Stimulated activated naive CD8-positive, alpha-beta T cell treated with anti-CD3 and anti-CD28 coated beads, Interleukin-15, Interleukin-2, amounts not matched to agents 100 ng/mL and 50 ng/mL, for 24 hours (primary cell): ENCODE results near the gene PADI4.

ENCODE experiments used
- H3K27ac Mint-ChIP-seq: one replicate; pipeline ENCODE4 v1.8.0; 2021; ENCODE audit warnings: mild to moderate bottlenecking, mixed read lengths
- H3K27me3 Mint-ChIP-seq: one replicate; pipeline ENCODE4 v1.8.0; 2021; ENCODE audit warnings: mixed read lengths
- H3K36me3 Mint-ChIP-seq: one replicate; pipeline ENCODE4 v1.8.0; 2021; ENCODE audit warnings: low read depth, mixed read lengths
- H3K4me1 Mint-ChIP-seq: one replicate; pipeline ENCODE4 v1.8.0; 2021; ENCODE audit warnings: low read depth, mixed read lengths
- H3K4me3 Mint-ChIP-seq: one replicate; pipeline ENCODE4 v1.8.0; 2021; ENCODE audit warnings: mild to moderate bottlenecking, mixed read lengths
- H3K9me3 Mint-ChIP-seq: one replicate; pipeline ENCODE4 v1.8.0; 2021; ENCODE audit warnings: mixed read lengths

PADI4 gene, protein sequence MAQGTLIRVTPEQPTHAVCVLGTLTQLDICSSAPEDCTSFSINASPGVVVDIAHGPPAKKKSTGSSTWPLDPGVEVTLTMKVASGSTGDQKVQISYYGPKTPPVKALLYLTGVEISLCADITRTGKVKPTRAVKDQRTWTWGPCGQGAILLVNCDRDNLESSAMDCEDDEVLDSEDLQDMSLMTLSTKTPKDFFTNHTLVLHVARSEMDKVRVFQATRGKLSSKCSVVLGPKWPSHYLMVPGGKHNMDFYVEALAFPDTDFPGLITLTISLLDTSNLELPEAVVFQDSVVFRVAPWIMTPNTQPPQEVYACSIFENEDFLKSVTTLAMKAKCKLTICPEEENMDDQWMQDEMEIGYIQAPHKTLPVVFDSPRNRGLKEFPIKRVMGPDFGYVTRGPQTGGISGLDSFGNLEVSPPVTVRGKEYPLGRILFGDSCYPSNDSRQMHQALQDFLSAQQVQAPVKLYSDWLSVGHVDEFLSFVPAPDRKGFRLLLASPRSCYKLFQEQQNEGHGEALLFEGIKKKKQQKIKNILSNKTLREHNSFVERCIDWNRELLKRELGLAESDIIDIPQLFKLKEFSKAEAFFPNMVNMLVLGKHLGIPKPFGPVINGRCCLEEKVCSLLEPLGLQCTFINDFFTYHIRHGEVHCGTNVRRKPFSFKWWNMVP

DNA sequence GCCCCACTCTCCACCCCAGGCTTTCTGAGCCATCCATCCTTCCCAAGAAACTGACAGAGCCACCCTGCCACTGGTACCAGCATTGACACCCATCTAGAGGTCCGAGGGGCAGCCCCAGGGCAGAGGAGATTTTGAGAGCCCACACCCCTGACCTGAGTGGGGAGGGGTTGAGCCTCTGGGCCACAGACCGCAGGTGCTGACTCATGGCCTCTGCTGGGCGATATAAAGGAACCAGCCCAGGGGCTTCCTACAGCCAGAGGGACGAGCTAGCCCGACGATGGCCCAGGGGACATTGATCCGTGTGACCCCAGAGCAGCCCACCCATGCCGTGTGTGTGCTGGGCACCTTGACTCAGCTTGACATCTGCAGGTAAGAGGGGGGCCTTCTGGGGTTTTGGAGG lies at the start of gene PADI4:
TSS of gene PADI4 (plus strand) at position 252 of the 400 bp plus-strand sequence. CDS start at position 278, 26 bp downstream.
- no peaks in the 10 kb centered on the region for H3K36me3 Mint-ChIP-seq
- H3K27ac Mint-ChIP-seq = no peak within 1 kb of the TSS
- no peaks in the 10 kb centered on the region for H3K4me1 Mint-ChIP-seq
- peaks cover 16% of the 10 kb centered on the region for H3K27me3 Mint-ChIP-seq
- no peak within 1 kb of the TSS for H3K4me3 Mint-ChIP-seq
- H3K9me3 Mint-ChIP-seq = peaks cover under 1% of the 10 kb centered on the region

DNA sequence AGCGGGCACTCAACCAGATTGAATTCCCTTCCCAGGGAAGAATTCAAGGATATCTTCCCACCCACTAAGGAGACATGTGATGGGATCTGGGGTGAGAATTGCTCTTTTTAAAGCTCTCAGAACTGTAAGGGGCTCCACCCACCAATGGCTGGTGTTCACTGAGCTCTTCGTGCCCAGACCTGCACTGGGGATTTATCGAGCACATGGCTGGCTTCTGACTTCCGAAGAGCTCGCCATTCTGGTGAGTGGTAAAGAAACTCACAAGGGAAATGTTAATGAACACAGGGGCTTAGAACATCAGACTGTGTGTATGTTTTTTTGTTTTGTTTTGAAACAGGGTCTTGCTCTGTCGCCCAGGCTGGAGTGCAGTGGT lies 49.3 kb upstream of the PADI4 start:
- peaks cover 6% of the 10 kb centered on the region for H3K27me3 Mint-ChIP-seq
- H3K36me3 Mint-ChIP-seq = no peaks in the 10 kb centered on the region
- H3K27ac Mint-ChIP-seq = no peak overlapping the region
- H3K4me3 Mint-ChIP-seq = no peak overlapping the region
- no peaks in the 10 kb centered on the region for H3K4me1 Mint-ChIP-seq
- no peaks in the 10 kb centered on the region for H3K9me3 Mint-ChIP-seq

DNA sequence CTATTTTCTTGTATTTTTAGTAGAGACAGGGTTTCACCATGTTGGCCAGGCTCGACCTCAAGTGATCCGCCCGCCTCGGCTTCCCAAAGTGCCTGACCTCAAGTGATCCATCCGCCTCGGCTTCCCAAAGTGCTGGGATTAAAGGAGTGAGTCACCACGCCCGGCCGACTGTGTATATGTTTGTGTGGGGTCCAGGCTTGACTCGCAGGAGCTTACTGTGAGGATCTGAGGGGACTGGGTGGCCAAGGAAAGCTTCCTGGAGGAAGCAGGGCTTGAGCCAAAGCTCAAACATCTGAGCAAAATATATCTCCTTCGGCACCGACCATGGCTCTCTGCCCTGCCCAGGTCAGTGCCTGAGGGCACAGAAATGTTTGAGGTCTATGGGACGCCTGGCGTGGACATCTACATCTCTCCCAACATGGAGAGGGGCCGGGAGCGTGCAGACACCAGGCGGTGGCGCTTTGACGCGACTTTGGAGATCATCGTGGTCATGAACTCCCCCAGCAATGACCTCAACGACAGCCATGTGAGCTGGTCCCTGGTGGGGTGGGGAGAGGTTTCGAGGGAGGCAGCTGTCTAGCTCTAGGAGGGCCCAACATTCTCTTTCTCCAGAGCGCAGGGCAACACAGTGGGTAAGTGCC lies 48.6 kb upstream of the PADI4 start:
- H3K27ac Mint-ChIP-seq = no peak overlapping the region
- H3K4me1 Mint-ChIP-seq = no peaks in the 10 kb centered on the region
- H3K36me3 Mint-ChIP-seq = no peaks in the 10 kb centered on the region
- peaks cover 6% of the 10 kb centered on the region for H3K27me3 Mint-ChIP-seq
- H3K4me3 Mint-ChIP-seq = no peak overlapping the region
- no peaks in the 10 kb centered on the region for H3K9me3 Mint-ChIP-seq

DNA sequence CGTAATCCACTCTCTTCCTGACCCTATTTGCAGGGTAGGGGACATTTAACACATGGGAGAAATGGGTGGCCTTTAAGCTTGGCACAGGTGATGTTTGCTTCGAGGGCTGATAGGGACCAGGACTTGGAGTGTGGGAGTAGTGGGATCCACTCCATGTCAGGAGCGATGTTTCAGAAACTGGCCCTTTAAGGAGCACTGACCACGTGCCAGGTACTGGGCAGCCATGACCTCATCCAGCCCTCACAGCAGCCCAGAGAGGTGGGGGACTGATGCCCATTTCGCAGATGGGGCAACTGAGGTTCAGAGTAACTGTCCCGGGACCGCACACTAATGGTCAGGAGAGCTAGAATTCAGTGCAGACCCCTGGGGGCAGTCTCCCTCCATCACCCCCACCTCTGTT lies 47.7 kb upstream of the PADI4 start:
- H3K9me3 Mint-ChIP-seq = no peaks in the 10 kb centered on the region
- no peak overlapping the region for H3K27ac Mint-ChIP-seq
- H3K27me3 Mint-ChIP-seq = peaks cover 6% of the 10 kb centered on the region
- H3K4me1 Mint-ChIP-seq = no peaks in the 10 kb centered on the region
- H3K36me3 Mint-ChIP-seq = no peaks in the 10 kb centered on the region
- no peak overlapping the region for H3K4me3 Mint-ChIP-seq

DNA sequence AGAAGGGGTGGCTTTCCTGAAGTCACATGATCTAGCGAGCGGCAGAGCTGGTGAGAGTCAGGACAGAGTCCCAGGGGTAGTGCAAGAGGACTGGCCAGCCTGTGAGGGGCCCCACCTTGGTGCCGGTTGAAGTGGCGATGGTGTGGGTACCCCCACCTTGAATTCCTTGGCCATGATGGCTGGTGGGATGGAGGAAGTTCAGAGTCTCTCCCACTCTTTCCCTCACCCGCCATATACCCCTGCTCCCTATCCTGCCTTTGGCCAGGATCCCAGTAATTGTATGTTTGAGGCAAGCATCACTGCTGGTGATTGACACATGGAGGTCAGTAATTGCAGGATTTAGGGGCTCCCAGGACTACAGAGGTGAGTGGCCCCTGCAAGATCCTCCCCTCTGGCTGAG lies 47.3 kb upstream of the PADI4 start:
- H3K4me3 Mint-ChIP-seq = no peak overlapping the region
- peaks cover 3% of the 10 kb centered on the region for H3K27me3 Mint-ChIP-seq
- H3K4me1 Mint-ChIP-seq = no peaks in the 10 kb centered on the region
- no peaks in the 10 kb centered on the region for H3K9me3 Mint-ChIP-seq
- no peak overlapping the region for H3K27ac Mint-ChIP-seq
- no peaks in the 10 kb centered on the region for H3K36me3 Mint-ChIP-seq

DNA sequence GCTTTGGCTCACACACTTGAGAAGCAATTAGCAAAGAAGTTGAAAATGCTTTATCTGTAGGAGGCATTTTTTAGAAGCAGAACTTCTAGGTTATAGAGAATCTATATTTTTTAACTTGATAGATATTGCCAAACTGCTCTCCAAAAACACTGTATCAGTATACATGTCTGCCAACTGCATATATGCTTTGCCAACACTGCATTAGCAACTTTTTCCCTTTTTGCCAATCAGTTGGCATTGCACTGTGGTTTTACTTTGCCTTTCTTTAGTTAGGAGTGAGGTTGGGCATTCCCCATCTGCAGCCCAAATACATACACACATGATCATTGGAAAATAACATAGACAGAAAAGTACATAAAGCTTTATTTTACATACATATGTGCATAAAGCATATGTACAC lies 44.1 kb upstream of the PADI4 start:
- Mint-ChIP-seq H3K27ac (no peak overlapping the region), H3K27me3 (peaks cover 3% of the 10 kb centered on the region), H3K9me3 (no peaks in the 10 kb centered on the region), H3K4me1 (no peaks in the 10 kb centered on the region), H3K4me3 (no peak overlapping the region), H3K36me3 (no peaks in the 10 kb centered on the region)

DNA sequence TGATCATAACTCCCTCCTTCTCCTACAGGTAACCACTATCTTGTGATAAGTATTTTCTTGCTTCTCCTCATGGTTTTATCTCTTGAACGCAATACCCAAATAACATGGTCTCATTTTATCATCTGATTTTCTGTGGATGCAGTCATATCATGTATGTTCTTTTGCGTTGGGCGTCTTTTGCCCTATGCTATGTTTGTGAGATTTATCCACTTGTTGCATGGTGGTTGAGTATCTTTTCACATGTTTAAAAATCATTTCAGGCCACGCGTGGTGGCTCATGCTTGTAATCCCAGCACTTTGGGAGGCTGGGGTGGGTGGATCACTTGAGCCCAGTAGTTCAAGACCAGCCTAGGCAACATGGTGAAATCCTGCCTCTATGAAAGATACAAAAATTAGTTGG lies 43.5 kb upstream of the PADI4 start:
- Mint-ChIP-seq H3K27me3 (peaks cover 3% of the 10 kb centered on the region), H3K4me3 (no peak overlapping the region), H3K9me3 (no peaks in the 10 kb centered on the region), H3K4me1 (no peaks in the 10 kb centered on the region), H3K27ac (no peak overlapping the region), H3K36me3 (no peaks in the 10 kb centered on the region)

DNA sequence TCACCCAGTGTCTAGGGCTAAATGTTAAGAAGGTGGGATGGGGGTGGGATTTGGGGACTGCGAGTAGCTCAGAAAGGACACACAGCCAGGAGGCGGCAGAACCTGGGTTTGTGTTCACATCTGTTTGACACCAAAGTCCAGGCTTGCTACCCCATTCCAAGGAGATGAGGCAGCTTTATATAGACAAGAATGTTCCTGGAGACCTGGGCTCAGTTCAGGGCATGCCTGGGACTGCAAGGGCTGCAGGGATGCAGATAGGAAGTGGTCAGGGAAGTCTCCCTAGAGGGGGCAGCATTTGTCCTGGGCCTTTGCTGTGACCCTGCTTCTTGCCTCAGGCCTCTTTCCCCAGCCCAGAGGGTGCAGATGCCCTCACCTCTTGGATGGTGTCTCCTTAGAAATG lies 42.8 kb upstream of the PADI4 start:
- no peak overlapping the region for H3K4me3 Mint-ChIP-seq
- H3K27me3 Mint-ChIP-seq = peaks cover 3% of the 10 kb centered on the region
- no peaks in the 10 kb centered on the region for H3K36me3 Mint-ChIP-seq
- H3K9me3 Mint-ChIP-seq = no peaks in the 10 kb centered on the region
- no peak overlapping the region for H3K27ac Mint-ChIP-seq
- no peaks in the 10 kb centered on the region for H3K4me1 Mint-ChIP-seq

DNA sequence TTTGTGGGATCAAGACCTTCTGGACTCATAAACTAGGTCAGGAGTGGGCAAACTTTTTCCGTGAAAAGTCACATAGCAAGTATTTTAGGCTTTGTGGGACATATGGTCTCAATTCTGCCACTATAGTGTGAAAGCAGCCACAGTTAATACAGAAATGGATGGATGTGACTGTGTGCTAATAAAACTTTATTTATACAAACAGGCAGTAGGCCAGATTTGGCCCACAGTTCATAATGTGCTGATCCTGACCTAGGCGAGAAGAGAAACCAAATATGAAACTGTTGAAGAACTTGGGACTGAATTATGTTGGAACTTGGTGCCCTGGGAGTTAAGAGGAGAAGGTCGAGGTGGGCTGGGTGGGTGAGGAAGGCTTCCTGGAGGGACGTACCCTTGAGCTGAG lies 42.0 kb upstream of the PADI4 start:
- Mint-ChIP-seq H3K4me1 (no peaks in the 10 kb centered on the region), H3K27ac (no peak overlapping the region)

DNA sequence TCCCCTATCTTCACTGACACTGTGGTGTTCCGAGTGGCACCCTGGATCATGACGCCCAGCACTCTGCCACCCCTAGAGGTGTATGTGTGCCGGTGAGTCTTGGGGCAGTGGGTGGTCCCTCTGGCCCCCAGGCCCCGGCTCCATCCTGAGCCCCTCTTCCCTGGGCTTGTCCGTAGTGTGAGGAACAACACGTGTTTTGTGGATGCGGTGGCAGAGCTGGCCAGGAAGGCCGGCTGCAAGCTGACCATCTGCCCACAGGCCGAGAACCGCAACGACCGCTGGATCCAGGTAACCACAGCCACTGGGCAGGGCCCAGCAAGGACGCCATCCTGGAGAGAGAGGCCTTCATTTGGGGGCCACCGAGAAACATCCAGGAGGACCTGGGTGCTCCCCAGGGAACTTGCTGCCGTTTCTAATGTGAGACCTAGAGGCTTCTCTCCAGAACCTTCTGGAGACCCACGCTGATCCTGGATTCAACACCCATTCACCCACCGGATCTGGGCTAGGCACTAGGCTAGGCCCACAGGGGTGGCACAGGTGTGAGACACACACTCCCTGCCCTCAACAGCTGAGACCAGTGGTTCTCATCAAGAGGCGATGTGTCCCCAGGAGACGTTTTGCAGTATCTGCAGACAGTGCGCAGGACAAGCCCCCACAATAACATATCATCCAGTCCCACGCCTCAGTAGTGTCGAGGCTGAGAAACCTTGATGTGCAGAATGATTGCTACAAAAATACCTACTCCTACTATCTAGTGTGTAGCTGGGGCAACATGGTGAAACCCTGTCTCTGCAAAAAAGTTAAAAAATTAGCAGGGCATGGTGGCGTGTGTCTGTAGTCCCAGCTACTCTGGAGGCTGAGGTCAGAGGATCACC lies 36.9 kb upstream of the PADI4 start:
- Mint-ChIP-seq H3K4me1 (no peaks in the 10 kb centered on the region), H3K4me3 (no peak overlapping the region), H3K9me3 (no peaks in the 10 kb centered on the region), H3K27ac (no peak overlapping the region), H3K36me3 (no peaks in the 10 kb centered on the region), H3K27me3 (peaks cover 6% of the 10 kb centered on the region)

More for the DNA sequence above, 42.0 kb upstream of the PADI4 start:
- no peak overlapping the region for H3K4me3 Mint-ChIP-seq
- peaks cover 3% of the 10 kb centered on the region for H3K27me3 Mint-ChIP-seq
- H3K36me3 Mint-ChIP-seq = no peaks in the 10 kb centered on the region
- H3K9me3 Mint-ChIP-seq = no peaks in the 10 kb centered on the region

DNA sequence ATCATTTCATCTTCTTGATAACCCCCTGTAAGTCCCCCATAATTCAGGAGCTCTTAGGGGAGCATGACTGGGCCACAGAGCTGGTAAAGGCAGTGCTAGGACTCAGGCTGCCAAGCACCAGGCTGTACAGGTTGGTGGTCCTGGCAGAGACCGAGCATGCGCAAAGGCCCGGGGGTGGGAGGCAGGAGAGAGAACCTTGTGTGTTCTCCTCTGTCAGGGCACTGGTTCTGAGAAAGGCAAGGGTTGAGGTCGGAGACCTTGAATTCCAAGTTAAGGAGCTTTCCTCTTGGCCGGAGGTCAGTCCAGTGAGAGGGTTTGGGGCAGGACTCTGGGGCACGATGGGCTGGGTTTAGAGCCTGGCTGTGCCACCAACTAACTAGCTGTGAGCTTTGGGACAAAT lies 35.9 kb upstream of the PADI4 start:
- Mint-ChIP-seq H3K4me3 (no peak overlapping the region), H3K36me3 (no peaks in the 10 kb centered on the region), H3K27ac (no peak overlapping the region), H3K9me3 (no peaks in the 10 kb centered on the region), H3K27me3 (peaks cover 6% of the 10 kb centered on the region), H3K4me1 (no peaks in the 10 kb centered on the region)

DNA sequence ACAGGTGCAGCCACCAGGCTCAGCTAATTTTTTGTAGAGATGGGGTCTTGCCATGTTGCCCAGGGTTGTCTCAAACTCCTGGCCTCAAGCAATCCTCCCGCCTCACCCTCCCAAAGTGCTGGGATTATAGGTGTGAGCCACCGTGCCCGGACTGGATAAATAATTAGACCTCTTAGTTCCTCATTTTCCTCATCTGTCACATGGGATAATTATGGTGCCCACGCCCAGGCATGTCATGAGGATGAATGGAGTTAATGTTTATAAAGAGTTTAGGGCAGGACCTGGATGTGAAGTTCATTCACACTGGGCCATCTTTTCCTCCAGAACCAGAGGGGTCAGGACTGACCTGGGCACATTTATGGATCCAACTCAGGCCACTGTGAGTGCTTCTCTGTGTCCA lies 35.4 kb upstream of the PADI4 start:
- Mint-ChIP-seq H3K27ac (no peak overlapping the region), H3K27me3 (peaks cover 6% of the 10 kb centered on the region), H3K9me3 (no peaks in the 10 kb centered on the region), H3K4me1 (no peaks in the 10 kb centered on the region), H3K4me3 (no peak overlapping the region), H3K36me3 (no peaks in the 10 kb centered on the region)

DNA sequence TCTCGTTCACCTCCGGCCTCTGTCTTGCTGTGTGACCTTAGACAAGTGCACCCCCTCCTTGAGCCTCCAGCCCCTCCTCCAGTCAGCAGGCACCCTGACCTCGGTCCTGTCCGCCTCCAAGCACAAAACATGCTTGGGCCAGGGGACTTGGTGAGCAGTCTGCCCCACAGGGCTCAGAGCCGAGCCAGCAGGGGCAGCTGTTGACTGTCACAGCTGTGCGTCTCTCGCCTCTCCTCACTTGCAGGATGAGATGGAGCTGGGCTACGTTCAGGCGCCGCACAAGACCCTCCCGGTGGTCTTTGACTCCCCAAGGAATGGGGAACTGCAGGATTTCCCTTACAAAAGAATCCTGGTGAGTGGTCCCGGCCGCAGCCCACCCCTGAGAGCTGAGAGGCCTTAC lies 34.9 kb upstream of the PADI4 start:
- Mint-ChIP-seq H3K36me3 (no peaks in the 10 kb centered on the region), H3K9me3 (no peaks in the 10 kb centered on the region), H3K27ac (no peak overlapping the region), H3K4me1 (no peaks in the 10 kb centered on the region), H3K27me3 (peaks cover 6% of the 10 kb centered on the region), H3K4me3 (no peak overlapping the region)

DNA sequence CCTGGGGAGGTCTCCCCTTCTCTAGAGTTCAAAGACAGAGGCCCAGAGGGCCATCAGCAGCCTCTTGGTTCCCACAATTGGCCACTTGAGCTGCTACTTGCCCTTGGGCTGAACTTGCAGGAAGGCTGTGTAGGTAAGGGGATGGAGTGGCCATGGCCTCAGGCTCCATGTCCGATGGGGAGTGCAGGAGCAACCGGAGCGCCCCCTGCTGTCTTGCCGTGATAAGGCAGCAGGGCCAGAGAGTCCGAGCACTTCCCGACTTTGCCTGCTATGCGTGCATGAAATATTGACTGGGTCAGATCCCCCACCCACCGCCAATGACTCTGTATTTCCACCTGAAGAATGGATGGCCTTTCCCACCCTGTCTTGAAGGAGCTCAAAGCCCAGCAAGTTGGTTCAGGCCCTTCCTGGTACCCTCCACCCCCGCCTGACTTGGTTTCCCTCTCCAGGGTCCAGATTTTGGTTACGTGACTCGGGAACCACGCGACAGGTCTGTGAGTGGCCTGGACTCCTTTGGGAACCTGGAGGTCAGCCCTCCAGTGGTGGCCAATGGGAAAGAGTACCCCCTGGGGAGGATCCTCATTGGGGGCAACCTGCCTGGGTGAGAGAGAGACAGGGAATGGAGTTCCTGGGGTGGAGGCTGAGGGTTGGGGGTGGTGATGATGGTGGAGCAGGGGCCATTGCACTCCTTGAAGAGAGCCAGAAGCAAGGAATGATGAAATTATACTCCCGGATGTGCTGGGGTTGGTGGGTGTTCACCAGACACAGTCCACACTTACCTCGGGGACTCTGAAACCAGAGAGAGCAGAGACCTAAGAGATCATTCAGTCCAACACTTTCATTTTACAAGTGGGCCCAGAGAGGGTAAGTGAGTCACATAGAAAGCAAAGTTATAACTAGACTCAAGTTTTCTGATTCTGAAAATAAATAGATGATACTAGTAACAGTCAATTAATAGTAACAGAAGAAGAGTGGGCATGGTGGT lies 33.5 kb upstream of the PADI4 start:
- peaks cover 10% of the 10 kb centered on the region for H3K27me3 Mint-ChIP-seq
- no peaks in the 10 kb centered on the region for H3K9me3 Mint-ChIP-seq
- no peaks in the 10 kb centered on the region for H3K4me1 Mint-ChIP-seq
- H3K36me3 Mint-ChIP-seq = no peaks in the 10 kb centered on the region
- no peak overlapping the region for H3K4me3 Mint-ChIP-seq
- no peak overlapping the region for H3K27ac Mint-ChIP-seq
